Activated CD4-positive, alpha-beta memory T cell treated with anti-CD3 and anti-CD28 coated beads for 36 hours (primary cell): ENCODE results near the gene NCKAP5L. TPM values are rescaled to one million over a fixed set of nuclear protein-coding genes. Genes with fewer than 3 reads are reported as not detected.
"Not testable (repeated sequence)": the region's sequence is repeated elsewhere in the genome, so short reads cannot be mapped to it uniquely, and the experiment has no call there.

Experiments
- CTCF ChIA-PET: fragments of 350-600 bp; sonication (Branson Sonifier 250); formaldehyde crosslinking; loops from one replicate; lab custom pipeline; 2021; ENCODE audit warnings: antibody characterized with exemption, inconsistent platforms; lab: Charles Lee
- POLR2A ChIA-PET: fragments of 350-600 bp; sonication (Branson Sonifier 250); formaldehyde crosslinking; loops from one replicate; lab custom pipeline; 2021; ENCODE audit warnings: antibody characterized with exemption; lab: Charles Lee
- DNase-seq: peaks from one replicate; pipeline ENCODE4 v3.0.0-alpha.2; 2020
- H3K27ac Mint-ChIP-seq: one replicate; pipeline ENCODE4 v1.8.0; 2021; ENCODE audit warnings: mixed read lengths
- H3K27me3 Mint-ChIP-seq: one replicate; pipeline ENCODE4 v1.8.0; 2021; ENCODE audit warnings: mixed read lengths
- H3K36me3 Mint-ChIP-seq: one replicate; pipeline ENCODE4 v1.8.0; 2021; ENCODE audit warnings: mixed read lengths
- H3K4me1 Mint-ChIP-seq: one replicate; pipeline ENCODE4 v1.8.0; 2021; ENCODE audit warnings: low read depth, mixed read lengths
- H3K4me3 Mint-ChIP-seq: one replicate; pipeline ENCODE4 v1.8.0; 2021; ENCODE audit warnings: mild to moderate bottlenecking, mixed read lengths
- H3K9me3 Mint-ChIP-seq: one replicate; pipeline ENCODE4 v1.8.0; 2021; ENCODE audit warnings: mixed read lengths
- intact Hi-C: fragments of 100-400 bp; cut with micrococcal nuclease; formaldehyde crosslinking; loops from one replicate; pipeline ENCODE4 v1.15.1; 2023
- total RNA-seq, 2 experiments: library from RNA; stranded (reverse); gene quantifications; one replicate each; pipeline ENCODE4 v1.2.3, GENCODE V29; 2021

NCKAP5L gene
- total RNA-seq, 2 experiments from 2014 or later: 2.9 to 3.0 TPM

DNA sequence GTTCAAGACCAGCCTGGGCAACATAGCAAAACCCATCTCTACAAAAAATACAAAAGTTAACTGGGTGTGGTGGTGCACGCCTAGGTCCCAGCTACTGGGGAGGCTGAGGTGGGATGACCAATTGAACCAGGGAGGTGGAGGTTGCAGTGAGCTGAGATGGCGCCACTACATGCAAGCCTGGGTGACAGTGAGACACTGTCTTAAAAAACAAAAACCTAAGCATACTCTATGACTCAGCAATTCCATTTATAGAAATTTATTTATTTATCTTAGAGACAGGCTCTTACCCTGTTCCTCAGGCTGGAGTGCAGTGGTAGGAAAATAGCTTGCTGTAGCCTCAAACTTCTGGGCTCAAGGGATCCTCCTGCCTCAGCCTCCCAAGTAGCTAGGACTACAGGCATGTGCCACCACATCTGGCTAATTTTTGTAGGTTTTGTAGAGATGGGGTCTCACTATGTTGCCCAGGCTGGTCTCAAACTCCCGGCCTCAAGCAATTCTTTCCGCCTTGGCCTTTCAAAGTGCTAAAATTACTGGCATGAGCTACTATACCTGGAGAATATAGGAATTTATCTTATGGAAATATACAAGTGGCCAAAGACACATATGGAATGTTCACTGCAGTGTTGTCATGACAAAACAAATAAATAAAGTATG, 43.3 kb downstream of the NCKAP5L start:
- Mint-ChIP-seq H3K4me3 (no peak overlapping the region), H3K36me3 (no peaks in the 10 kb centered on the region), H3K27ac (no peak overlapping the region), H3K4me1 (no peaks in the 10 kb centered on the region), H3K9me3 (no peaks in the 10 kb centered on the region), H3K27me3 (peaks cover 22% of the 10 kb centered on the region)
- DNase-seq: no peak
- POLR2A ChIA-PET: interaction anchor here (1.6 kb wide), 1 partner anchor 43 kb away, joined by 3 read pairs; the partner anchor contains the start of gene TMBIM6
- CTCF ChIA-PET: interaction anchor here (0.6 kb wide), 1 partner anchor 12 kb away, joined by 3 read pairs; no protein-coding TSS in a partner anchor
- intact Hi-C loops: no loop called here

DNA sequence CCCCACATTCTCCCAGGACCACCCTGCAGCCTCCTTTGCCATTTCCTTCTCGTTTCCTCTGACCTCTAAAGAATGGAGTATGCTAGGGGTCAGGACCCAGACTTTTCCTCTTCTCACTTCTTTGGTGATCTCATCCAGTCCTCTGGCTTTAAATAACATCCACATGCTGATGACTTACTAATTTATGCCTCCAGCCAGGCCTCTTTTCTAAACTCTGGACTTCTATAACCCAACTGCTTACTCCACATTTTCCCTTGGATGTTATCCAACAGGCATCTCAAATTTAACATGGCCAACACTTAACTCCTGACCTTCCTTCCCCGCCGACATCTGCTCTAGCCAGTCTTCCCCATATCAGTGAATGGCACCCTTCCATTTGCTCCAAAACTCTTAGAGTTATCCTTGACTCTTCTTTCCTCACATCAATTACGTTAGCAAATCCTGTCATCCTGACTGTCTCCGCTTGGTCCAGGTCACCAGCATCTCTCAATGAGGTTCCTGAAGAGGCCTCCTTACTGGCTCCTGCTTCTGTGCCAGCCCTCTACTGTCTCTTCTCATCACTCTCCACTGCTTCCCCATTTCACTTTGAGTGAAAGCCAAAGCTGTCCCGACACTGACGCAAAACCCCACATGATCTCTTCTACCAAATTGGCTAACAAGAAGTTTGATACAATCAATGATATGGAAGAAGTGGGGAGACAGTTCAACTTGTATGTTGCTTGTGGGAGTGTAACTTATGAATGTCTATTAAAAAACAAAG, 44.1 kb downstream of the NCKAP5L start:
- Mint-ChIP-seq H3K4me3 (no peak overlapping the region), H3K4me1 (no peaks in the 10 kb centered on the region), H3K27me3 (peaks cover 28% of the 10 kb centered on the region), H3K36me3 (no peaks in the 10 kb centered on the region), H3K9me3 (no peaks in the 10 kb centered on the region), H3K27ac (no peak overlapping the region)
- DNase-seq: no peak
- ChIA-PET CTCF (interaction anchor here (0.8 to 1.6 kb wide), 2 partner anchors 42 to 54 kb away, joined by 4 read pairs; partner anchors contain the start of gene TMBIM6), POLR2A (interaction anchor here (1.6 kb wide), 1 partner anchor 43 kb away, joined by 3 read pairs; the partner anchor contains the start of gene TMBIM6)
- intact Hi-C loops: no loop called here

DNA sequence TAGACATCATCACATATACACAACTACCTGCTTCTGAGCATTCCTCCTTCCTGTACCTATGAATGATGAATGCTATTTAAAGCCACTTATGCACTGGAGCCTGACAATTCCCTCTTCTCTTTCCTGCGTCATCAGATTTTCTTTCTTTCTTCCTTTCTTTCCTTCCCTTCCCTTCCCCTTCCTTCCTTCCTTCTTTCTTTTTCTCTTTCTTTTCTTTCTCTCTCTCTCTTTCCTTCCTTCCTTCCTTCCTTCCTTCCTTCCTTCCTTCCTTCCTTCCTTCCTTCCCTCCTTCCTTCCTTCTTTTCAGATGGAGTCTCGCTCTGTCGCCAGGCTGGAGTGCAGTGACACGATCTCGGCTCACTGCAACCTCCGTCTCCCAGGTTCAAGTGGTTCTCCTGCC, 47.3 kb downstream of the NCKAP5L start:
- peaks cover 13% of the 10 kb centered on the region for H3K4me1 Mint-ChIP-seq
- POLR2A ChIA-PET, intact Hi-C loops, H3K36me3 Mint-ChIP-seq, H3K27ac Mint-ChIP-seq, DNase-seq, H3K9me3 Mint-ChIP-seq, H3K4me3 Mint-ChIP-seq: not testable (repeated sequence)
- peaks cover 28% of the 10 kb centered on the region for H3K27me3 Mint-ChIP-seq
- CTCF ChIA-PET: interaction anchor here (1.2 to 3.8 kb wide), 5 partner anchors 18 to 186 kb away, joined by 3 to 12 read pairs (median 7); partner anchors contain the start of gene TMBIM6

DNA sequence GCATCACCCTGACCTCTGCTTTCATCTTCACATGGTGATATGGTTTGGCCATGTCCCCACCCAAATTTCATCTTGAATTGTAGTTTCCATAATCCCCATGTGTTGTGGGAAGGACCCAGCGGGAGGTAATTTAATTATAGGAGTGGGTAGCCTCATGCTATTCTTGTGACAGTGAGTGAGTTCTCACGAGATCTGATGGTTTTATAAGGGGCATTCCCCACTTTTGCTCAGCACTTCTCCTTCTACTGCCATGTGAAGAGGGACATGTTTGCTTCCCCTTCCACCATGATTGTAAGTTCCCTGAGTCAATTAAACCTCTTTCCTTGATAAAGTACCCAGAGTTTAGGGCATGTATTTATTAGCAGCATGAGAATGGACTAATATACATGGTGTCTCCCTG, 48.6 kb downstream of the NCKAP5L start:
- H3K27ac Mint-ChIP-seq: no peak overlapping the region
- no peak for DNase-seq
- H3K4me3 Mint-ChIP-seq: no peak overlapping the region
- ChIA-PET POLR2A (no interaction called here), CTCF (interaction anchor here (1.5 to 3.8 kb wide), 4 partner anchors 17 to 134 kb away, joined by 7 to 13 read pairs (median 11); no protein-coding TSS in a partner anchor)
- intact Hi-C loops: loop anchor here (2.0 kb wide), 1 partner anchor 17 kb away; no protein-coding TSS in a partner anchor
- H3K9me3 Mint-ChIP-seq: no peaks in the 10 kb centered on the region
- H3K27me3 Mint-ChIP-seq: peaks cover 28% of the 10 kb centered on the region
- H3K4me1 Mint-ChIP-seq: peaks cover 13% of the 10 kb centered on the region
- no peaks in the 10 kb centered on the region for H3K36me3 Mint-ChIP-seq

DNA sequence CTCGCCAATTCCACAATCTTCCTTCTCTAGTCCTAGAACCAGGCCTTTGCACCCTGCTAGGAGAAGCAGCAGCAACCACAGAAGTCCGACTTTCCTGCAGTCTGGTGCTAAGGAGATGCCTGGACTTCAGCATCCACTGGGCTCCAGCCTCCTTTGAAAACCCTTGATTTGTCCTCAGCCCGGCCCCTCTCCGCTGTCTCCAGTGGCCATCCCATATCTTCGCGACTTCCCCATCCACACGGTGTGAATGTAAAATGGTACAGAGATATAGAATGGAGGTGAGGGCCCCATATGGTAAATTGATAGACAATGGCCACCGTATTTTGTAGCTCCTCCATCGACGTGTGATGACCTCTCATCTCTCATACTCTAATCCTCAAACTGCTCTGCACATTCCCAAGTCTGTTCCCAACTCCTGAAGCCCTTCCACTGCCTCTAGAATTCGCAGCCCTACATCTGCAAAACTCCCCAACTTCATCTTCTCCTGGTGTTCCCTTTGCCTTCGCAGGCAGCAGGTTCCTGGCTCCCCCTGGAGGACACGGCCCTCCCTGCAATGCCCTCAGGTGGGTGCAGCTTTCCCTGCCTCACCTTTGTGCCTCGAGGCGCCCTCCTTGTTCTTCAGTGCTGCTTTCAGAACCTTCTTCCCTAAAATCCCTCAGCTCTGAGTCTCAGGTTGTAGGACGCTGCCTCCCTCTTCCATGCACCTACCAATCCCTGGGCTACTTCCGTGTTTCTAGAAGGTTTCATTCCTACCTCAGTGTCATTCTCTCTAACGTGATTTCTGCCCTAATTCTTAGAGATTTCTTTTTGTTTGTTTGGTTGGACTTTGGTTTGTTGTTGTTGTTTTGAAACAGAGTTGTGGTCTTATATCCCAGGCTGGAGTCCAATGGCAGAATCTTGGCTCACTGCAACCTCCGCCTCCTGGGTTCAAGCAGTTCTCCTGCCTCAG, 50.1 kb downstream of the NCKAP5L start:
- no peaks in the 10 kb centered on the region for H3K9me3 Mint-ChIP-seq
- POLR2A ChIA-PET: interaction anchor here (2.4 kb wide), 1 partner anchor 37 kb away, joined by 6 read pairs; the partner anchor contains the start of gene TMBIM6

DNA sequence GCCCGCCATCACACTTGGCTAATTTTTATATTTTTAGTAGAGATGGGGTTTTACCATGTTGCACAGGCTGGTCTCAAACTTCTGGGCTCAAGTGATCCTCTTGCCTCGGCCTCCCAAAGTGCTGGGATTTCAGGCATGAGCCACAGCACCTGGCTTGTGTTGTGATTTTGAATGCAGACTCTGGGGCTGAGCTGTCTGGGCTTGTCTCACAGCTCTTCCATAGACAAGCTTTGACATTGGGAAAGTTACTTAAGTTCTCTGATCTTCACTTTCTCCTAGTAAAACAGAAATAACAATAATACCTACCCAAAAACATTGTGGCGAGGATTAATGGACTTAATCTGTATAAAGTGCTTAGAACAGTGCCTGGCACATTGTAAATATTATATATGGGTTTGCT, 50.9 kb downstream of the NCKAP5L start:
- H3K9me3 Mint-ChIP-seq: no peaks in the 10 kb centered on the region
- no peak overlapping the region for H3K4me3 Mint-ChIP-seq
- no peak overlapping the region for H3K27ac Mint-ChIP-seq
- DNase-seq: no peak
- ChIA-PET POLR2A (interaction anchor here (2.4 kb wide), 1 partner anchor 36 kb away, joined by 6 read pairs; the partner anchor contains the start of gene TMBIM6), CTCF (interaction anchor here (0.5 to 3.8 kb wide), 54 partner anchors 8 to 330 kb away, joined by 3 to 79 read pairs (median 5); partner anchors contain the start of genes AQP5, FMNL3, NCKAP5L and TMBIM6)
- intact Hi-C loops: loop anchor here (2.0 kb wide), 1 partner anchor 189 kb away; no protein-coding TSS in a partner anchor
- H3K27me3 Mint-ChIP-seq: peaks cover 18% of the 10 kb centered on the region
- H3K36me3 Mint-ChIP-seq: no peaks in the 10 kb centered on the region
- H3K4me1 Mint-ChIP-seq: peaks cover 13% of the 10 kb centered on the region

More for the DNA sequence above, 50.1 kb downstream of the NCKAP5L start:
- H3K27me3 Mint-ChIP-seq: peaks cover 18% of the 10 kb centered on the region
- no peak overlapping the region for H3K27ac Mint-ChIP-seq
- H3K36me3 Mint-ChIP-seq: no peaks in the 10 kb centered on the region
- DNase-seq: peak; percentile 84
- H3K4me1 Mint-ChIP-seq: peaks cover 13% of the 10 kb centered on the region
- no peak overlapping the region for H3K4me3 Mint-ChIP-seq
- CTCF ChIA-PET: interaction anchor here (0.5 to 3.8 kb wide), 62 partner anchors 9 to 329 kb away, joined by 3 to 79 read pairs (median 5); partner anchors contain the start of genes AQP5, FMNL3, NCKAP5L and TMBIM6
- intact Hi-C loops: loop anchor here (1.0 to 2.0 kb wide), 3 partner anchors 15 to 189 kb away; partner anchors contain the start of gene TMBIM6

DNA sequence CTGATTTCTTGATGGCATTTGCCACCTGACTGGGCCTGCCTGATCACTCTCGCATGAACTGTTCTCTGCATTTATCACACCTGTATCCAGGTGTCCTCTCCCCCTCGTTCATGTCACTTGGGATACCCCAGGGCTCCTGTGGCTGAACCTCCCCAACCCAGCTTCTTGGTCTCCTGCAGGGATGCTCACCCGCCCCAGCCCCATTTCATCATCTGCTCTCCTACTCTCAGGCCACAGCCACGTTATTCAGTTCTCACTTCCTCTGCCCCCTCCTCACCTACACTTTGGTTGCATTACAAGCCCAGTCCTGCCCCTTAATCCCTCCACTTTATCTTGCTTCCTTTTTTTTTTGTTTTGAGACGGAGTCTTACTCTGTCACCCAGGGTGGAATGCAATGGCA, 51.4 kb downstream of the NCKAP5L start:
- H3K27me3 Mint-ChIP-seq: peaks cover 16% of the 10 kb centered on the region
- H3K27ac Mint-ChIP-seq: no peak overlapping the region
- H3K9me3 Mint-ChIP-seq: no peaks in the 10 kb centered on the region
- ChIA-PET CTCF (interaction anchor here (0.8 to 2.7 kb wide), 19 partner anchors 12 to 216 kb away, joined by 3 to 79 read pairs (median 10); partner anchors contain the start of genes AQP5, FMNL3 and TMBIM6), POLR2A (interaction anchor here (2.4 kb wide), 1 partner anchor 35 kb away, joined by 6 read pairs; the partner anchor contains the start of gene TMBIM6)
- intact Hi-C loops: loop anchor here (1.0 to 2.0 kb wide), 4 partner anchors 62 to 279 kb away; no protein-coding TSS in a partner anchor
- no peak for DNase-seq
- H3K4me1 Mint-ChIP-seq: peaks cover 13% of the 10 kb centered on the region
- no peaks in the 10 kb centered on the region for H3K36me3 Mint-ChIP-seq
- no peak overlapping the region for H3K4me3 Mint-ChIP-seq

DNA sequence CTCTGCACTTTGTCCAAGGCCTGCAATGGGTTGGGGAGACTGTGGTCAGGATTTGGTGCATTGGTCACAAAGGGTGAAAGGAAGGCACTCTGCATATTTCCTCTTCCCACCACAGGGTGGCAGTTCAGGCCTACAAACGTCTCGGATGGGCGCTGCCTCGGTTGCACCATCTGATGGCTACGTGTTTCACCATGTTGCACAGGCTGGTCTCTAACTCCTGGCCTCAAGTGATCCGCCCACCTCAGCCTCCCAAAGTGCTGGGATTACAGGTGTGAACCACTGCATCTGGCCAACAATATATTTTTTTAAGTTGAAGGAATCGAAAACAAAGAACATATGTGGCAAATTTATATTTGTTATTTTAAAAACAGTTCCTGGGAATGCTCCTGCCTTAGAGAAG, 51.8 kb downstream of the NCKAP5L start:
- no peaks in the 10 kb centered on the region for H3K36me3 Mint-ChIP-seq
- H3K27ac Mint-ChIP-seq: no peak overlapping the region
- H3K4me3 Mint-ChIP-seq: no peak overlapping the region
- H3K9me3 Mint-ChIP-seq: no peaks in the 10 kb centered on the region
- intact Hi-C loops: loop anchor here (1.0 to 2.0 kb wide), 4 partner anchors 63 to 280 kb away; no protein-coding TSS in a partner anchor
- ChIA-PET CTCF (interaction anchor here (1.4 to 2.7 kb wide), 4 partner anchors 26 to 185 kb away, joined by 3 to 79 read pairs (median 17); partner anchors contain the start of genes AQP5 and TMBIM6), POLR2A (interaction anchor here (2.4 kb wide), 1 partner anchor 35 kb away, joined by 6 read pairs; the partner anchor contains the start of gene TMBIM6)
- H3K27me3 Mint-ChIP-seq: peaks cover 14% of the 10 kb centered on the region
- H3K4me1 Mint-ChIP-seq: peaks cover 13% of the 10 kb centered on the region
- DNase-seq: peak; percentile 79

DNA sequence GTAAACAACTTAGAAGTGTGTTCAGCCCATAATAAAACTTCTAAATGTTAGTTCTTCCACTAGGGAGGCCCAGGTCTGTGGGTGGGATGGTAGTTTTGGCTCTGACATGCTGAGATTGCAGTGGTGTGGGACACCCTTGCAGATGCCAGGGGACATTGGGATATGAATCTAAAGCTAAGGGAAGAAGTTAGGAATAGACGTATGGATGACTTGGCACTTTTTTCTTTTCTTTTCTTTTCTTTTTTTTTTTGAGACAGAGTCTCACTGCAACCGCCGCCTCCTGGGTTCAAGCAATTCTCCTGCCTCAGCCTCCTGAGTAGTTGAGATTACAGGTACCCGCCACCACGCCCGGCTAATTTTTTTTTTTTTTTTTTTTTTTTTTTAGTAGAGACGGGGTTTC, 55.1 kb downstream of the NCKAP5L start:
- H3K36me3 Mint-ChIP-seq, H3K27ac Mint-ChIP-seq, intact Hi-C loops, H3K9me3 Mint-ChIP-seq, H3K4me3 Mint-ChIP-seq, DNase-seq, POLR2A ChIA-PET, H3K4me1 Mint-ChIP-seq, H3K27me3 Mint-ChIP-seq: not testable (repeated sequence)
- CTCF ChIA-PET: interaction anchor here (0.8 to 2.7 kb wide), 5 partner anchors 9 to 66 kb away, joined by 3 to 10 read pairs (median 5); no protein-coding TSS in a partner anchor

DNA sequence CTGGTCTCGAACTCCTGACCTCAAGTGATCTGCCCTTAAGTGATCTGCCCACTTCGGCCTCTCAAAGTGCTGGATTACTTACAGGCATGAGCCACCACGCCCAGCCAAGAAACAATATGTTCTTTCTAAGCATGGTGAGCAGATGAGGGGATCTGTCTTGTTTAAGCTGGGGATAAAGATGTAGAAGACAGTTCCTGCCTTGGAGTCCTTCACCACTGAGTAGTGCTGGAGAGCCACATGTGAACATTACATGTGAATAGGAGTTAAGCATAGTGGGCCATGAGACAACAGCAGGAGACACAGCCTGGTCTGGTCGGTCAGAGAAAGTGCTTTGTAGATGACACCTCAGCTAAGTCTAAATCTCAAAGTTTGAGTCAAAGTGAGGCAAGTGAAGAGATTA, 60.9 kb downstream of the NCKAP5L start:
- CTCF ChIA-PET: interaction anchor here (1.5 to 10.2 kb wide), 3 partner anchors 10 to 28 kb away, joined by 5 to 136 read pairs (median 66); partner anchors contain the start of gene TMBIM6
- no peaks in the 10 kb centered on the region for H3K27me3 Mint-ChIP-seq
- no peak overlapping the region for H3K4me3 Mint-ChIP-seq
- H3K27ac Mint-ChIP-seq: no peak overlapping the region
- intact Hi-C loops: no loop called here
- POLR2A ChIA-PET: interaction anchor here (0.7 kb wide), 1 partner anchor 65 kb away, joined by 3 read pairs; no protein-coding TSS in a partner anchor
- no peaks in the 10 kb centered on the region for H3K9me3 Mint-ChIP-seq
- H3K36me3 Mint-ChIP-seq: peaks cover 29% of the 10 kb centered on the region
- DNase-seq: no peak
- H3K4me1 Mint-ChIP-seq: peaks cover 41% of the 10 kb centered on the region
